Endothelial cell of umbilical vein (primary cell): ENCODE results near the gene ZNF679. TPM values are rescaled to one million over a fixed set of nuclear protein-coding genes. Genes with fewer than 3 reads are reported as not detected.

ENCODE experiments used
- BruUV-seq: library from RNA; stranded (reverse); fragments of 400-500 nt; replicated peaks from 2 replicates; lab custom pipeline; 2021; lab: Mats Ljungman, UMichigan
- CTCF ChIA-PET: fragments of 300-600, 350-600 bp; sonication (Branson Sonifier 250); formaldehyde crosslinking; loops from one replicate; lab custom pipeline; 2021; ENCODE audit warnings: antibody characterized with exemption, inconsistent platforms; lab: Charles Lee
- POLR2A ChIA-PET: fragments of 300-600, 350-600 bp; sonication (Branson Sonifier 250); formaldehyde crosslinking; loops from one replicate; lab custom pipeline; 2021; ENCODE audit warnings: antibody characterized with exemption, inconsistent platforms; lab: Charles Lee
- DNase-seq: peaks from one replicate; pipeline ENCODE4 v3.0.0-alpha.2; 2011; ENCODE audit warnings: low read depth, low spot score
- FAIRE-seq: peaks from 2 replicates; lab custom pipeline; 2011; peaks lifted over from hg19 to GRCh38; lab: Jason Lieb, UNC
- H2AFZ ChIP-seq: 2 replicates; pipeline ENCODE4 v1.6.0; 2012; ENCODE audit warnings: low read depth, low read length, control low read depth, inconsistent platforms
- H3K27ac ChIP-seq: 2 replicates; pipeline ENCODE4 v1.5.1; 2011; ENCODE audit warnings: low read depth, mild to moderate bottlenecking, control low read depth, low read length, moderate library complexity; ENCODE audit not compliant: insufficient read depth
- H3K27me3 ChIP-seq, 2 experiments: 2 replicates each; pipeline versions ENCODE4 v1.6.0 to v1.6.1; 2011; ENCODE audit warnings: low read length in 2 of 2, mixed read lengths in 1 of 2; ENCODE audit not compliant: control insufficient read depth in 2 of 2, insufficient read depth in 2 of 2
- H3K36me3 ChIP-seq, 2 experiments: 2 replicates in 1 of 2; 3 replicates in 1 of 2; pipeline ENCODE4 v1.5.1; 2011; ENCODE audit warnings: low read length in 2 of 2, mild to moderate bottlenecking in 1 of 2, moderate library complexity in 1 of 2; ENCODE audit not compliant: control insufficient read depth in 2 of 2, insufficient read depth in 2 of 2; ENCODE audit errors: extremely low read depth in 1 of 2
- H3K4me1 ChIP-seq: 3 replicates; pipeline ENCODE4 v1.5.1; 2011; ENCODE audit warnings: mild to moderate bottlenecking, low read length; ENCODE audit not compliant: control insufficient read depth, insufficient read depth; ENCODE audit errors: extremely low read depth
- H3K4me2 ChIP-seq: 2 replicates; pipeline ENCODE4 v1.6.1; 2011; ENCODE audit warnings: low read length, control low read depth, mixed read lengths; ENCODE audit not compliant: insufficient read depth
- H3K4me3 ChIP-seq, 3 experiments: fragments of 200-600 bp in 1 of 3; sonication (generic), shearing (Covaris generic) in 1 of 3; replicated peaks in 1 of 3; 2 replicates each; pipeline ENCODE4 v1.5.1; 2011 to 2016; ENCODE audit warnings: control low read depth in 3 of 3, low read length in 3 of 3, mild to moderate bottlenecking in 2 of 3, inconsistent platforms in 1 of 3, low read depth in 1 of 3, moderate library complexity in 1 of 3; ENCODE audit not compliant: insufficient read depth in 1 of 3
- H3K79me2 ChIP-seq: 2 replicates; pipeline ENCODE4 v1.6.0; 2012; ENCODE audit warnings: low read length, inconsistent platforms; ENCODE audit not compliant: control insufficient read depth, insufficient read depth
- H3K9ac ChIP-seq: replicated peaks from 2 replicates; pipeline ENCODE3; 2011; ENCODE audit warnings: low read length, control low read depth; ENCODE audit not compliant: insufficient read depth; ENCODE audit errors: extremely low read depth
- H3K9me1 ChIP-seq: replicated peaks from 3 replicates; pipeline ENCODE4 v1.6.0; 2011; ENCODE audit warnings: mild to moderate bottlenecking, low read length; ENCODE audit not compliant: control insufficient read depth, insufficient read depth; ENCODE audit errors: extremely low read depth
- H3K9me3 ChIP-seq: replicated peaks from 2 replicates; pipeline ENCODE4 v1.5.1; 2012; ENCODE audit warnings: low read length, inconsistent platforms; ENCODE audit not compliant: control insufficient read depth, insufficient read depth
- H4K20me1 ChIP-seq: replicated peaks from 2 replicates; pipeline ENCODE3; 2011; ENCODE audit warnings: mild to moderate bottlenecking, low read length; ENCODE audit not compliant: control insufficient read depth, insufficient read depth; ENCODE audit errors: extremely low read depth
- EZH2 ChIP-seq: IDR thresholded peaks from 2 replicates; pipeline ENCODE4 v1.6.1; 2012; ENCODE audit warnings: borderline replicate concordance, low read depth, mild to moderate bottlenecking, moderate library complexity, low read length, inconsistent platforms; ENCODE audit not compliant: severe bottlenecking
- GATA2 ChIP-seq: IDR thresholded peaks from 2 replicates; pipeline ENCODE4 v1.7.0; 2011; ENCODE audit warnings: low read depth, mild to moderate bottlenecking, moderate library complexity, mixed read lengths, low read length; ENCODE audit not compliant: insufficient read length, insufficient read depth
- JUN ChIP-seq: IDR thresholded peaks from 2 replicates; pipeline ENCODE4 v1.6.1; 2011; ENCODE audit warnings: borderline replicate concordance, low read depth; ENCODE audit not compliant: insufficient read length, insufficient read depth
- POLR2A ChIP-seq: IDR thresholded peaks from 2 replicates; pipeline ENCODE4 v1.6.1; 2012; ENCODE audit warnings: low read depth, mild to moderate bottlenecking, control low read depth, low read length
- POLR2AphosphoS5 ChIP-seq: IDR thresholded peaks from 2 replicates; pipeline ENCODE4 v1.6.1; 2012; ENCODE audit warnings: low read depth, mild to moderate bottlenecking, control low read depth, low read length, moderate library complexity; ENCODE audit not compliant: insufficient read depth
- dilution Hi-C: fragments of 300-500 bp; cut with MboI; formaldehyde crosslinking; loops from one replicate; pipeline ENCODE4 v1.15.0; 2019; ENCODE audit warnings: low sequenced_read_pairs; ENCODE audit not compliant: extremely low pct_ligation_motif_present
- intact Hi-C: fragments of 100-400 bp; cut with micrococcal nuclease; formaldehyde crosslinking; loops from one replicate; pipeline ENCODE4 v1.10.0; 2022
- polyA plus RNA-seq, 4 experiments: library from polyadenylated mRNA; depleted of rRNA in 3 of 4; stranded (reverse) in 3 of 4; unstranded in 1 of 4; fragments of >200 nt; gene quantifications; 2 replicates each; pipeline versions ENCODE4 v1.2.1 to v1.2.3, GENCODE V29; 2011 to 2012; ENCODE audit warnings: missing spikeins in 1 of 4
- total RNA-seq: library from RNA; stranded (reverse); gene quantifications from 2 replicates; pipeline ENCODE4 v1.2.3, GENCODE V29; 2021
- TF ChIP-seq, protein P1 (sequence below), 2 donors: IDR thresholded peaks; 1 replicate in 1 of 2; 2 replicates in 1 of 2; pipeline ENCODE4 v1.5.1; 2011; ENCODE audit warnings: low read length in 2 of 2, mild to moderate bottlenecking in 2 of 2, moderate library complexity in 2 of 2, control low read depth in 1 of 2, inconsistent platforms in 1 of 2, low read depth in 1 of 2; ENCODE audit not compliant: insufficient read depth in 1 of 2; ENCODE audit errors: extremely low read depth in 1 of 2
- TF ChIP-seq, protein P2 (sequence below): IDR thresholded peaks from 2 replicates; pipeline ENCODE4 v1.6.1; 2011; ENCODE audit not compliant: insufficient read depth, insufficient read length

ZNF679 gene
- total and polyA plus RNA-seq, 2 donors (not counting 3 experiments of a cell fraction or from before 2014, with no cell fraction given): not detected

DNA sequence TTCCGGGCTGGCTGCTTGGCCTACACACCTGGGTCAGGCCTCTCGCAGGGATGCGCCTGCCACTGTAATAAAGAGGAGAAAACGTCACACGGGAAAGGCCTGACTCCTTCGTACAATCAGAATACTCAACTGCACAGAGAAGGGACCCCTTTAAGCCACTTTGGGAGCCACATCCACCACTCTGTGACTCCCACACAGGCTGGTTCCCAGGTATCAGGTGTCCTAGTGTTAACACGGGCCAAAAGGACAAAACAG lies 79.7 kb downstream of the ZNF679 start:
- dilution Hi-C loops (no loop called here), intact Hi-C loops (no loop called here)
- no peaks in the 10 kb centered on the region for H4K20me1 ChIP-seq
- POLR2A ChIA-PET: no interaction called here
- no peak overlapping the region for H3K4me2 ChIP-seq
- no peak overlapping the region for H3K27ac ChIP-seq
- H3K9me1 ChIP-seq: no peaks in the 10 kb centered on the region
- DNase-seq (no peak), FAIRE-seq (no peak)
- no peaks in the 10 kb centered on the region for H3K9me3 ChIP-seq
- H3K36me3 ChIP-seq: no peaks in the 10 kb centered on the region
- H3K4me1 ChIP-seq: no peaks in the 10 kb centered on the region
- no peaks in the 10 kb centered on the region for H3K27me3 ChIP-seq
- H2AFZ ChIP-seq: no peak overlapping the region
- no peak overlapping the region for H3K9ac ChIP-seq
- H3K79me2 ChIP-seq: no peaks in the 10 kb centered on the region
- H3K4me3 ChIP-seq: no peak overlapping the region
- CTCF ChIA-PET: no interaction called here
- no TSS peak for BruUV-seq
- TF ChIP-seq POLR2AphosphoS5: no peak
- TF ChIP-seq POLR2A: no peak
- no peak for TF ChIP-seq JUN
- TF ChIP-seq, protein P1, sequence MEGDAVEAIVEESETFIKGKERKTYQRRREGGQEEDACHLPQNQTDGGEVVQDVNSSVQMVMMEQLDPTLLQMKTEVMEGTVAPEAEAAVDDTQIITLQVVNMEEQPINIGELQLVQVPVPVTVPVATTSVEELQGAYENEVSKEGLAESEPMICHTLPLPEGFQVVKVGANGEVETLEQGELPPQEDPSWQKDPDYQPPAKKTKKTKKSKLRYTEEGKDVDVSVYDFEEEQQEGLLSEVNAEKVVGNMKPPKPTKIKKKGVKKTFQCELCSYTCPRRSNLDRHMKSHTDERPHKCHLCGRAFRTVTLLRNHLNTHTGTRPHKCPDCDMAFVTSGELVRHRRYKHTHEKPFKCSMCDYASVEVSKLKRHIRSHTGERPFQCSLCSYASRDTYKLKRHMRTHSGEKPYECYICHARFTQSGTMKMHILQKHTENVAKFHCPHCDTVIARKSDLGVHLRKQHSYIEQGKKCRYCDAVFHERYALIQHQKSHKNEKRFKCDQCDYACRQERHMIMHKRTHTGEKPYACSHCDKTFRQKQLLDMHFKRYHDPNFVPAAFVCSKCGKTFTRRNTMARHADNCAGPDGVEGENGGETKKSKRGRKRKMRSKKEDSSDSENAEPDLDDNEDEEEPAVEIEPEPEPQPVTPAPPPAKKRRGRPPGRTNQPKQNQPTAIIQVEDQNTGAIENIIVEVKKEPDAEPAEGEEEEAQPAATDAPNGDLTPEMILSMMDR (IDR thresholded peaks at IDR 0.05; ENCODE audit: extremely low read depth in 1 of 2, insufficient read depth in 1 of 2, low read depth in 1 of 2, low read length in 2 of 2): no peak
- TF ChIP-seq EZH2: no peak
- TF ChIP-seq GATA2: no peak
- TF ChIP-seq, protein P2, sequence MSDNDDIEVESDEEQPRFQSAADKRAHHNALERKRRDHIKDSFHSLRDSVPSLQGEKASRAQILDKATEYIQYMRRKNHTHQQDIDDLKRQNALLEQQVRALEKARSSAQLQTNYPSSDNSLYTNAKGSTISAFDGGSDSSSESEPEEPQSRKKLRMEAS: no peak
